GM10266 (cell line): ENCODE data around the gene GARRE1.
"Not testable (repeated sequence)": the region's sequence is repeated elsewhere in the genome, so short reads cannot be mapped to it uniquely, and the experiment has no call there.

ENCODE experiments used
- DNase-seq: peaks from one replicate; pipeline ENCODE4 v3.0.0; 2012; ENCODE audit errors: extremely low spot score
- CTCF ChIP-seq: IDR thresholded peaks from 2 replicates; pipeline ENCODE4 v1.5.1; 2012; ENCODE audit warnings: mild to moderate bottlenecking, low read depth; ENCODE audit not compliant: control insufficient read depth, insufficient read depth; ENCODE audit errors: missing control alignments

GARRE1 gene

GRCh38 chr19:34215666-34216038, 38.7 kb upstream of the GARRE1 start:
- no peak for DNase-seq
- TF ChIP-seq CTCF = no peak

GRCh38 chr19:34216745-34217219, 37.6 kb upstream of the GARRE1 start:
- not testable (repeated sequence) for DNase-seq

GRCh38 chr19:34217952-34218817, 36.2 kb upstream of the GARRE1 start:
- TF ChIP-seq CTCF = no peak
- peak; percentile 29 for DNase-seq

- no peak for TF ChIP-seq CTCF
- DNase-seq = no peak
Measured at GRCh38 chr19:34218818-34219164, 35.6 kb upstream of the GARRE1 start.

GRCh38 chr19:34220472-34221063, 33.8 kb upstream of the GARRE1 start:
- peak; percentile 69 for TF ChIP-seq CTCF
- DNase-seq = peak; percentile 23

- TF ChIP-seq CTCF = no peak
- no peak for DNase-seq
Measured at GRCh38 chr19:34222386-34222785, 32.0 kb upstream of the GARRE1 start.

- DNase-seq = no peak
- TF ChIP-seq CTCF = no peak
Measured at GRCh38 chr19:34224996-34225658, 29.2 kb upstream of the GARRE1 start.
